Measurements from ENCODE around the gene COL21A1.

Gene COL21A1

GRCh38 chr6:56096946-56097621, 150.3 kb downstream of the COL21A1 start:
- no peak for DNase-seq (ENCODE audit: low read depth)
- in situ Hi-C loops (cut with HindIII; ENCODE audit: low sequenced_read_pairs) = no loop called here
- no peak overlapping the region for H3K4me3 ChIP-seq (ENCODE audit: low read depth, low read length)
- TF ChIP-seq, protein P1, sequence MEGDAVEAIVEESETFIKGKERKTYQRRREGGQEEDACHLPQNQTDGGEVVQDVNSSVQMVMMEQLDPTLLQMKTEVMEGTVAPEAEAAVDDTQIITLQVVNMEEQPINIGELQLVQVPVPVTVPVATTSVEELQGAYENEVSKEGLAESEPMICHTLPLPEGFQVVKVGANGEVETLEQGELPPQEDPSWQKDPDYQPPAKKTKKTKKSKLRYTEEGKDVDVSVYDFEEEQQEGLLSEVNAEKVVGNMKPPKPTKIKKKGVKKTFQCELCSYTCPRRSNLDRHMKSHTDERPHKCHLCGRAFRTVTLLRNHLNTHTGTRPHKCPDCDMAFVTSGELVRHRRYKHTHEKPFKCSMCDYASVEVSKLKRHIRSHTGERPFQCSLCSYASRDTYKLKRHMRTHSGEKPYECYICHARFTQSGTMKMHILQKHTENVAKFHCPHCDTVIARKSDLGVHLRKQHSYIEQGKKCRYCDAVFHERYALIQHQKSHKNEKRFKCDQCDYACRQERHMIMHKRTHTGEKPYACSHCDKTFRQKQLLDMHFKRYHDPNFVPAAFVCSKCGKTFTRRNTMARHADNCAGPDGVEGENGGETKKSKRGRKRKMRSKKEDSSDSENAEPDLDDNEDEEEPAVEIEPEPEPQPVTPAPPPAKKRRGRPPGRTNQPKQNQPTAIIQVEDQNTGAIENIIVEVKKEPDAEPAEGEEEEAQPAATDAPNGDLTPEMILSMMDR (IDR thresholded peaks at IDR 0.05; ENCODE audit: low read depth, low read length, missing control alignments) = no peak

GRCh38 chr6:56096541-56096940, 150.8 kb downstream of the COL21A1 start:
- H3K4me3 ChIP-seq (ENCODE audit: low read depth, low read length) = no peak overlapping the region
- no peak for DNase-seq (ENCODE audit: low read depth)
- in situ Hi-C loops (cut with HindIII; ENCODE audit: low sequenced_read_pairs) = no loop called here
- TF ChIP-seq, protein P1 (IDR thresholded peaks at IDR 0.05; ENCODE audit: low read depth, low read length, missing control alignments) = no peak

DNA sequence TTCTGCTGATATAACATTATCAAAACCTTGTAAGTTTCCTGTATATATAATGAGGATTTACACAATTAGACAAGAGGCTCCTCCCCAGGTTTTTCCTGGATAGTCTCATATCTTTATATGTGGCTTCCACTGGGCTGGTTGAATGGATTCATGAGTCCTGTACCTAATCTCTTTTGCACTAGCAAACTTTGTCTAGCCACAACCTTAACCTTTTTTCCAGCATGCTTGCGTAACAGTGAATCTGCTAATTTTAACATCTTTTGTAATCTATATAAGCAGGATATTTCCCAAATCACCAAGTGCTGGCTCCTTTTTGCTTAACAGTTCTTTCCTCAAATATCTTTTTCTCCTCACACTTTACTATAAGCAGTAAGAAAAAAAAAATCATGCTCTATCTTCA, 153.6 kb downstream of the COL21A1 start:
- in situ Hi-C loops (cut with HindIII; ENCODE audit: low sequenced_read_pairs) = no loop called here
- no peak overlapping the region for H3K4me3 ChIP-seq (ENCODE audit: low read depth, low read length)
- TF ChIP-seq, protein P1 (IDR thresholded peaks at IDR 0.05; ENCODE audit: low read depth, low read length, missing control alignments) = no peak
- DNase-seq (ENCODE audit: low read depth) = no peak

- H3K4me3 ChIP-seq (ENCODE audit: low read depth, low read length) = no peak overlapping the region
- peak; percentile 86 for DNase-seq (ENCODE audit: low read depth)
- in situ Hi-C loops (cut with HindIII; ENCODE audit: low sequenced_read_pairs) = no loop called here
- TF ChIP-seq, protein P1 (IDR thresholded peaks at IDR 0.05; ENCODE audit: low read depth, low read length, missing control alignments) = no peak
Observed at GRCh38 chr6:56091159-56091869, 156.1 kb downstream of the COL21A1 start.

- TF ChIP-seq, protein P1 (IDR thresholded peaks at IDR 0.05; ENCODE audit: low read depth, low read length, missing control alignments) = no peak
- no peak for DNase-seq (ENCODE audit: low read depth)
- in situ Hi-C loops (cut with HindIII; ENCODE audit: low sequenced_read_pairs) = no loop called here
- no peak overlapping the region for H3K4me3 ChIP-seq (ENCODE audit: low read depth, low read length)
Observed at GRCh38 chr6:56088641-56089040, 158.7 kb downstream of the COL21A1 start.

DNA sequence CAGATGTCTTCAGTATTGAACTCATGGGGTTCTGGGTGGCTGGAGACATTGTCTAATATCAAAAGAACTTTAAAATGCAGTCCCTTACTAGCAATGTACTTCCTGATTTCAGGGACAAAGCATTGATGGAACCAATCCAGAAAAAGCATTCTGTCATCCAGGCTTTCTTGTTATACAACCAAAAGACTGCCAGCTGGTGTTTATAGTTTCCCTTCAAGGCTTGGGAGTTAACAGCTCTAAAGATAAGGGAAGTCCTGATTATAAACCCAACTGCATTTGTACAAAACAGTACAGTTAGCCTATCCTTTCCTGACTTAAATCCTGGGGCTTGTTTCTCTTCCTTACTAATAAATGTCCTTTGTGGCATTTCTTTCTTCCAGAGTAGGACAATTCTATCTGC, 160.0 kb downstream of the COL21A1 start:
- TF ChIP-seq, protein P1 (IDR thresholded peaks at IDR 0.05; ENCODE audit: low read depth, low read length, missing control alignments) = no peak
- in situ Hi-C loops (cut with HindIII; ENCODE audit: low sequenced_read_pairs) = no loop called here
- no peak for DNase-seq (ENCODE audit: low read depth)
- no peak overlapping the region for H3K4me3 ChIP-seq (ENCODE audit: low read depth, low read length)

All from astrocyte of the cerebellum (primary cell).